Occipital lobe (tissue), 2 donors: ENCODE results near the gene TAF1B. TPM values are rescaled to one million over a fixed set of nuclear protein-coding genes. Genes with fewer than 3 reads are reported as not detected.
"Not testable (repeated sequence)": the region's sequence is repeated elsewhere in the genome, so short reads cannot be mapped to it uniquely, and the experiment has no call there.

Experiments used
- DNase-seq: peaks from one replicate; lab custom pipeline; 2025; lab: John Stamatoyannopoulos, UW
- total RNA-seq: library from RNA; depleted of rRNA; stranded (reverse); fragments of >200 nt; gene quantifications from one replicate; pipeline ENCODE4 v1.2.3, GENCODE V29; 2014

The TAF1B gene
- total RNA-seq, 1 donor from 2014 or later = 48.0 TPM

DNA sequence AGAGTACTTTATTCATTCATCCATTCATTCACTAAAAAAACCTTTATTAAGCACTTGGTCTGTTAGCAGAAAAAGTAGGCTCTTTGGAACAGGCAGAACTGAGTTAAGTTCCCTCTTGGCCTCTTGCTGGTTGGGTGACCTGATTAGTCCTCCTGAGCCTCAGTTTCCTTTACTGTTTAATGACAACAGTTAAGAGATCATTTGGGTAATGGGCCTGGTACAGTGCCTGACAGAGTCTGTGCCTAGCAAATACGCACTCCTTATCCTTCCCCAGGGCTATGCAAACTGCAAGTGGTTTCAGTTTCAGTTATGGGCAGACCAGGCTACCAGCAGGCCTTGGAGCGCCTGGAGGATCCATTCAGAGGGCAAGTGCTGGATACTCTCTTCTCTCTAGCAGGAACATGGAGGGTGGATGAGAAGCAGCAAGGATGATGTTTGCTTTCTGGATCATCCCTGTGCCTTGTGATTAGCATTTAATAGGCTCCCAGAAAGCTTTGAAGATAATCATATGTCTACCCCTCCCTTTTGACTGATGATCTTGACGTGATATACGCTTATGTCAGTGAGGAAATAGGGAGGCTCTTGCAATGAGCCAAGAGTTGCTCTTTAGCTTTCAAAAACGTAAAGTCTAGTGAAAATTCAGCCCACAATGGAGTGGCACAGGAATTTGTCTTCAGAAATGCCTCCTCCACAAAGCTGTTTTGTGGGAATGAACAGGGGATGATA lies 12.4 kb upstream of the TAF1B start:
- DNase-seq = no peak

GRCh38 chr2:9831670-9832069 lies 11.6 kb upstream of the TAF1B start:
- no peak for DNase-seq

GRCh38 chr2:9832586-9832985 lies 10.7 kb upstream of the TAF1B start:
- no peak for DNase-seq

GRCh38 chr2:9835068-9835467 lies 8.2 kb upstream of the TAF1B start:
- not testable (repeated sequence) for DNase-seq

- DNase-seq = no peak
Measured at GRCh38 chr2:9836074-9836473, 7.2 kb upstream of the TAF1B start.

DNA sequence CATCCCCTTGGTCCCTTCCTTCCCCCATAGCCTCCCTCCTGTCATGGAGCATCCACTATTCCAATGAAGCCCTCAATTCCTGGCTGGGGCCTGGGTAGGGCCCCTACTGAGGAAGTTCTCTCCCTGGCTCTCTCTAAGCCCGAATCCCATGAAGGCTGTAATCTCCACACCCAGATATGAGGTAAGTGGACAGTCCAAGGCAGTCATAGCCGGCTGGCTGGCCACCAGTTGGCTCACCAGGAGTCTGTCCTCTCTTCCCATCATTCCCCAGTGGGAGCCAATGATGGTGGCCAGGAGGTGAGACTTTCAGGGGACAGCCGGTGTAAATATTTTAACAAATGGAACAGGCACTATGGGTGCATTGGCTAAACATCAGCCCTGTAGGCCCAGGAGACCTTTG lies 6.8 kb upstream of the TAF1B start:
- no peak for DNase-seq

GRCh38 chr2:9837451-9837850 lies 5.8 kb upstream of the TAF1B start:
- no peak for DNase-seq

- DNase-seq = no peak
Measured at GRCh38 chr2:9838391-9838790, 4.9 kb upstream of the TAF1B start.

DNA sequence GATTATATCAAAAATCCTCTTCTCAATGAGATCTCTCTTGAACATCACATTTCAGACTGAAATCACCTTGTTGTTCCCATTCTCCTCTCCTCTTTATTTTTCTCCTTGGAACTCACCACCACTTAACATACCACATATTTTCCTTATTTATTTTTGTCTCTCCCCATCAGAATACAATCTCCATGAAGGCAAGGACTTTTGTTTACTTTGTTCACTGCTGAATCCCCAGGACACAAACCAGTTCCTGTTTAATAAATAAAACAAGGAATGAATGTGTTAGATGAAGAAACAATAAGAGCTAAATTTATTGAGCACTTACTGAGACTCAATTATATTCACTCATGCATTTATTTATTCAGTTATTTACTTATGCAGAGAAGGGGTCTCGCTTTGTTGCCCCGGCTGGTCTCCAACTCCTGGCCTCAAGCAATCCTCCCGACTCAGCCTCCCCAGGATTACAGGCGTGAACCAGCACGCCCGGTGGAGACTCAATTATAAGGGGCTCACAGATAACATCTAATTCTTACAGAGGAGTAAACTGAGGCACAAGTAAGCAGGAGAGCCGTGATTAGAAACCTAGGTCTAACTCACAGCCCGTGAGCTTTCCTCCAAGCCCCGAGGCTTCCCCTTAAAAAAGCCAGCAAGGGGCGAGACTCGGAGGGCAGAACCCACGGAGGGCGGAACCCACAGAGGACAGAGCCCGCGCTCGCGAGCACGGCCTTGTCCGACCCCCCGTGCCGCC lies 616 bp upstream of the TAF1B start:
- DNase-seq = no peak

DNA sequence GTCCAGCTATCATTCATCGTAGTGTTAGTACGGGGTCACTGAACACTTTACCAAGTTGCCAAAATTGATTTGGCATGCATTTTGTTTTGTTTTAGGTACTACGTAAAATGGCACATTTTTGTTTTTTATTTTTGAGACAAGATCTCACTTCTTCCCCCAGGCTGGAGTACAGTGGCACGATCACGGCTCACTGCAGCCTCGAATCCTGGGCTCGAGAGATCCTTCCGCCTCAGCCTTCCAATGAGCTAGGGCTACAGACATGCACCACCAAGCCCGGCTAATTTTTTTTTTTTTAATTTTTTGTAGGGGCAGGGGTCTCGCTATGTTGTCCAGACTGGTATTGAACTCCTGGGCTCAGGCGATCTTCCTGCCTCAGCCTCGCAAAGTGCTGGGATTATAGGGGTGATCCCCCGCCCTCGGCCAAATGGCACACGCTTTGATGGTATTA lies 786 bp downstream of the TAF1B start:
- no peak for DNase-seq

GRCh38 chr2:9844576-9844975 lies 1.3 kb downstream of the TAF1B start:
- no peak for DNase-seq

- DNase-seq = no peak
Measured at GRCh38 chr2:9846554-9846953, 3.3 kb downstream of the TAF1B start.

GRCh38 chr2:9847140-9847539 lies 3.9 kb downstream of the TAF1B start:
- no peak for DNase-seq

DNA sequence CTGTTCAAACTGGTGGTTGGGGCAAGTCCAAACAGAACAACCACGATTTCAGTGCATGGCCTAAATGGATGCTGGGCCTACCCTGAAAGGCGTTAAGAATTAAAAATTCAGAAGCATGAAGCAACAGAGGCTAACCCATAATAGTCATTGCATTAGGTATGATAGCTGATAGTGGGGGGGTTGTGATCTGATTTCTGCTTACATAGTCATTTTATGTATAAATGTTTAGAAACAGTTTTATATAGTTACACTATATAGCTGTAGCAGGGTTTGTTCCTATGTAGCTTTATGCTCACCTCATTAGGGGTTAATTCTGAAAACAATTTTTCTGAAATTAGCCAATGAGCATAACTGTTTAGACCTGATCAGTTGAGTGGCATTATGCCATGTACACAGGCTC lies 9.6 kb downstream of the TAF1B start:
- DNase-seq = no peak

GRCh38 chr2:9857814-9858729 lies 14.8 kb downstream of the TAF1B start:
- no peak for DNase-seq

- no peak for DNase-seq
Measured at GRCh38 chr2:9858730-9859068, 15.4 kb downstream of the TAF1B start.

DNA sequence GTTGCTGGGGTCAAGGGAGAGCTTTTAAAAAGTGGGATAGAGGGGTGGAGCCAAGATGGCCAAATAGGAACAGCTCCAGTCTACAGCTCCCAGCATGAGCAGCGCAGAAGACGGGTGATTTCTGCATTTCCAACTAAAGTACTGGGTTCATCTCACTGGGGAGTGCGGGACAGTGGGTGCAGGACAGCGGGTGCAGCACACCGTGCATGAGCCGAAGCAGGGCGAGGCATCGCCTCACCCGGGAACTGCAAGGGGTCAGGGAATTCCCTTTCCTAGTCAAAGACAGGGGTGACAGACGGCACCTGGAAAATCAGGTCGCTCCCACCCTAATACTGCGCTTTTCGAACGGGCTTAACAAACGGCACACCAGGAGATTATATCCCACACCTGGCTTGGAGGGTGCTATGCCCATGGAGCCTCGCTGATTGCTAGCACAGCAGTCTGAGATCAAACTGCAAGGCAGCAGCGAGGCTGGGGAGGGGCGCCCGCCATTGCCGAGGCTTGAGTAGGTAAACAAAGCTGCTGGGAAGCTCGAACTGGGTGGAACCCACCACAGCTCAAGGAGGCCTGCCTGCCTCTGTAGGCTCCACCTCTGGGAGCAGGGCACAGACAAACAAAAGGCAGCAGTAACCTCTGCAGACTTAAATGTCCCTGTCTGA lies 17.8 kb downstream of the TAF1B start:
- not testable (repeated sequence) for DNase-seq

- DNase-seq = no peak
Measured at GRCh38 chr2:9867881-9868280, 24.6 kb downstream of the TAF1B start.

DNA sequence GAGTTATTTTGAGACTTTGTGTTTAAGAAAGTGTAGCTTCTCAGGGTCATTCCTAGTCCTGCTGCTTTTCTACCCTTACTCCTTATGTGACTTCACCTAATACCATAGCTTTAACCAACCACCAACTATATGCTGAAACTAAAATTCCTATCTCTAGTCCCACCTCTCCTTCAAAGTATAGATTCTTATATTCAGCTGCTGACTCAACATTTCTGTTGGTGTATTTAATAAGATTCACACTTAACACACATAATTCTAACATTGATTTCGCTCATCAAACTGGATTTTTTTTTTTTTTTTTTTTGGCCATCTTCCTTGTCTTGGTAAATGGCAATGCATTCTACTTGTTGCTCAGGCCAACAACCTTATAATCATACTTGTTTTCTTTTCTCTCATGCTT lies 30.1 kb downstream of the TAF1B start:
- no peak for DNase-seq

- no peak for DNase-seq
Measured at GRCh38 chr2:9877026-9877425, 33.8 kb downstream of the TAF1B start.

DNA sequence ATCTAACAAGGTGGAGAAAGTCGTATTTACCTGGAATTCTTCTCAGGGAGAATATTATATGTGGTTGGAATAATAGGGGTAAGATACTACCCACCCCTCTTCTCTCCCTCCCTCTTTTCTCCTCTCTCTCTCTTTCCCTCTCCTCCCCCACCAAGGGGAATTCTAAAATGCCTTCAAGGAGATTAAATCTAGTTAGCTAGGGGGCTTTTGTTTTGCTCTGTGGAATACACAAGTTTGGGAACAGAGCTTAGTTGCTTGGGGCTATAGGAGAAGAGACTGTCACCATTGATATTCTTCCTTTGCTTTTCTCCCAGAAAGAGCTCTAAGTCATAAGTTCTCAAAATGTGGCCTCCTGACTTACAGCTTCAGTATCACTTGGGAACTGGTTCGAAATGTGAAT lies 34.5 kb downstream of the TAF1B start:
- DNase-seq = no peak
